T-helper 2 cell treated with Interferon-gamma antibody and Interleukin-4, amounts not matched to agents 100 ng/mL and 5 ng/mL, for 36 hours (primary cell): ENCODE measurements around the gene PRDM15. TPM values are rescaled to one million over a fixed set of nuclear protein-coding genes. Genes with fewer than 3 reads are reported as not detected.

Experiments used
- intact Hi-C: fragments of 100-400 bp; cut with micrococcal nuclease; formaldehyde crosslinking; loops from one replicate; pipeline ENCODE4 v1.15.1; 2023
- total RNA-seq: library from RNA; stranded (reverse); gene quantifications from 2 replicates; pipeline ENCODE4 v1.2.3, GENCODE V29; 2022

PRDM15 gene
- total RNA-seq, 1 donor from 2014 or later: 11.8 TPM

- intact Hi-C loops: no loop called here
Measured at GRCh38 chr21:41846536-41846935, 32.6 kb downstream of the PRDM15 start.

GRCh38 chr21:41846033-41846317, 33.2 kb downstream of the PRDM15 start:
- intact Hi-C loops: no loop called here

- intact Hi-C loops: no loop called here
Measured at GRCh38 chr21:41845310-41846032, 33.7 kb downstream of the PRDM15 start.

- intact Hi-C loops: no loop called here
Measured at GRCh38 chr21:41843584-41843983, 35.6 kb downstream of the PRDM15 start.

- intact Hi-C loops: no loop called here
Measured at GRCh38 chr21:41840880-41841279, 38.3 kb downstream of the PRDM15 start.

GRCh38 chr21:41839387-41840000, 39.6 kb downstream of the PRDM15 start:
- intact Hi-C loops: no loop called here

- intact Hi-C loops: no loop called here
Measured at GRCh38 chr21:41837756-41838297, 41.3 kb downstream of the PRDM15 start.

GRCh38 chr21:41836166-41837015, 42.8 kb downstream of the PRDM15 start:
- intact Hi-C loops: no loop called here

GRCh38 chr21:41835711-41836154, 43.4 kb downstream of the PRDM15 start:
- intact Hi-C loops: no loop called here

- intact Hi-C loops: no loop called here
Measured at GRCh38 chr21:41834926-41835663, 44.0 kb downstream of the PRDM15 start.

- intact Hi-C loops: no loop called here
Measured at GRCh38 chr21:41834252-41834925, 44.8 kb downstream of the PRDM15 start.

- intact Hi-C loops: no loop called here
Measured at GRCh38 chr21:41833497-41834115, 45.5 kb downstream of the PRDM15 start.

- intact Hi-C loops: no loop called here
Measured at GRCh38 chr21:41832596-41833496, 46.3 kb downstream of the PRDM15 start.

GRCh38 chr21:41831866-41832595, 47.1 kb downstream of the PRDM15 start:
- intact Hi-C loops: no loop called here

- intact Hi-C loops: no loop called here
Measured at GRCh38 chr21:41831453-41831831, 47.7 kb downstream of the PRDM15 start.

GRCh38 chr21:41830764-41831452, 48.2 kb downstream of the PRDM15 start:
- intact Hi-C loops: no loop called here

GRCh38 chr21:41830145-41830707, 48.9 kb downstream of the PRDM15 start:
- intact Hi-C loops: no loop called here
